K562 (cell line): ENCODE measurements around the gene CROCC2.

Experiments
- EZH2 ChIP-seq: IDR thresholded peaks from 2 replicates; pipeline ENCODE4 v1.6.1; 2012; ENCODE audit warnings: low read depth, mild to moderate bottlenecking, inconsistent platforms, low read length, borderline replicate concordance
- POLR2A ChIP-seq: fragments of 450-650 bp; conservative IDR thresholded peaks from 2 replicates; pipeline ENCODE4 v1.6.1; 2016
- TCF7 ChIP-seq: sonication (generic); IDR thresholded peaks from 2 replicates; pipeline ENCODE4 v1.6.1; 2016; ENCODE audit warnings: antibody characterized with exemption, borderline replicate concordance

DNA sequence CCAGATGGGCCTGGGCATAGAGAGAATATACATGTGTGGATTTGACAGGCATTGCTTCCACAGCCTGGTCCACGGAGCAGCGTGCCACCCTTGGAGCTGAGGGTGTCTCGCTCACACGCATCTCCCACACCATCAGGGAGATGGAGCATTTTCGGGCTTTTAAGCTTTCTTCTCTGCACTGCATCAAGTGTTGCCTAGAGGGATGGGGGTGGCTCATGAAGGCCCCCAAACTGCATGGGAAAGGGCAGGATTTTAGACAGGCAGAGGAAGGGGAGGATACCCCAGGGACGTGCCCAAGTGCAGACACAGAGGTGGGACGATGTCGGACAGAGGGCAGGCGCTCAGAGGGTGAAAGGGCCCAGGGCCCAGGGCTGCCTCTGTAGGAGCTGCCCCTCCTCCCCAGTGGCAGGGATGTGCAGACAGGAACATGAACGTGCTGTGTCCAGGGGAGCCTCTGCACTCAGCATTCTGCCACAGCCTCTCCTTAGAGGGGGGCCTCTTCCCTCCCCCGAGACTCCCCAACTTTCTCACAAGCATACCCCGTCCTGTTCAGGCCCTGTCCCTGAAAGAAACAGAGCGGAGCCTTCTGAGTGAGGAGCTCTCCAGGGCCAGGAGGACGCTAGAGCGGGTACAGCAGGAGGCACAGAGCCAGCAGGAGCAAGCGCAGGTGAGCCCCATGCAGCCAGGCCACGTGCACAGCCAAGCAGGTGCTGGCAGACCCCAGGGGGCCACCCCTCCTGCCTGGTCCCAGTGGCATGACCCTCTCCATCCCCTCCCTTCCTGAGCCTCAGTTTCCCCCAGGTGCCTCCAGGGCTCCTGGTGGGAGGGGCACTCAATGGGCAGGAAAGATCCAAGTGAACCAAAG is 49.4 kb downstream of the CROCC2 start:
- TF ChIP-seq POLR2A (no peak), TCF7 (no peak), EZH2 (no peak)
